HG02970 (cell line): ENCODE measurements around the gene RTRAF.

Experiments used
- ATAC-seq: cut with Tn5 transposase; IDR thresholded peaks from one replicate; pipeline ENCODE4 v1.9.1; 2021; ENCODE audit warnings: mild to moderate bottlenecking, moderate library complexity, moderate number of reproducible peaks; ENCODE audit not compliant: unreplicated experiment, low FRiP score

The RTRAF gene

GRCh38 chr14:52018970-52019369 lies 29.6 kb downstream of the RTRAF start:
- ATAC-seq, result no peak

GRCh38 chr14:52020161-52020714 lies 30.9 kb downstream of the RTRAF start:
- ATAC-seq, result no peak

- ATAC-seq, result no peak
Observed at GRCh38 chr14:52020866-52021717, 31.7 kb downstream of the RTRAF start.

- no peak for ATAC-seq
Observed at GRCh38 chr14:52021957-52022600, 32.7 kb downstream of the RTRAF start.

- ATAC-seq, result no peak
Observed at GRCh38 chr14:52023518-52023917, 34.2 kb downstream of the RTRAF start.

GRCh38 chr14:52025310-52025709 lies 36.0 kb downstream of the RTRAF start:
- no peak for ATAC-seq

- no peak for ATAC-seq
Observed at GRCh38 chr14:52026017-52026660, 36.8 kb downstream of the RTRAF start.

GRCh38 chr14:52026901-52027300 lies 37.6 kb downstream of the RTRAF start:
- no peak for ATAC-seq

GRCh38 chr14:52029881-52030280 lies 40.5 kb downstream of the RTRAF start:
- no peak for ATAC-seq

GRCh38 chr14:52031781-52032180 lies 42.4 kb downstream of the RTRAF start:
- ATAC-seq, result no peak

- ATAC-seq, result no peak
Observed at GRCh38 chr14:52032204-52032801, 43.0 kb downstream of the RTRAF start.

GRCh38 chr14:52033101-52033642 lies 43.8 kb downstream of the RTRAF start:
- no peak for ATAC-seq

GRCh38 chr14:52039124-52039815 lies 49.9 kb downstream of the RTRAF start:
- ATAC-seq, result no peak

- no peak for ATAC-seq
Observed at GRCh38 chr14:52040598-52040997, 51.3 kb downstream of the RTRAF start.

- no peak for ATAC-seq
Observed at GRCh38 chr14:52042371-52043289, 53.3 kb downstream of the RTRAF start.

- no peak for ATAC-seq
Observed at GRCh38 chr14:52043690-52044089, 54.3 kb downstream of the RTRAF start.

GRCh38 chr14:52044791-52045522 lies 55.6 kb downstream of the RTRAF start:
- no peak for ATAC-seq

GRCh38 chr14:52046376-52046917 lies 57.1 kb downstream of the RTRAF start:
- no peak for ATAC-seq
